ENCODE measurements around the gene EEFSEC. TPM values are rescaled to one million over a fixed set of nuclear protein-coding genes. Genes with fewer than 3 reads are reported as not detected.

Gene EEFSEC
- total and polyA plus RNA-seq, 10 donors = 8.5 to 19.2 (median 14.2) TPM

- Histone ChIP-seq H3K36me3 (peaks cover 0 to 40% (median 0%) of the 10 kb centered on the region in 6 donors), H3K27ac (peak overlapping the region in 6 of 8 donors; percentile 23 to 47 (median 34)), H3K9me3 (no peaks in the 10 kb centered on the region), H3K4me1 (peaks cover 0 to 21% (median 8%) of the 10 kb centered on the region in 6 donors), H3K4me3 (no peak overlapping the region), H3K27me3 (replicated peaks in 1 of 7) (no peaks in the 10 kb centered on the region)
- peak; percentile 28 for DNase-seq
- intact Hi-C loops (cut with DNase I; ENCODE audit: low total_unique reads) = no loop called here
- 70 to 90% (median 80%) methylated on average over 2 to 3 of the region's 3 CpGs for WGBS, 5 donors
- TF ChIP-seq POLR2A (IDR thresholded peaks at IDR 0.05) (no peak), CTCF (IDR thresholded peaks at IDR 0.05 in 8 of 11, conservative IDR thresholded peaks at IDR 0.05 in 3 of 11) (no peak), POLR2AphosphoS5 (IDR thresholded peaks at IDR 0.05) (no peak)
Observed at GRCh38 chr3:128279601-128279880, 126.3 kb downstream of the EEFSEC start.

GRCh38 chr3:128280481-128281052, 127.3 kb downstream of the EEFSEC start:
- Histone ChIP-seq H3K9me3 (no peaks in the 10 kb centered on the region), H3K4me1 (peaks cover 0 to 21% (median 8%) of the 10 kb centered on the region in 6 donors), H3K27ac (peak overlapping the region in 1 of 8 donors; percentile 3), H3K4me3 (no peak overlapping the region), H3K36me3 (peaks cover 0 to 45% (median 0%) of the 10 kb centered on the region in 6 donors), H3K27me3 (replicated peaks in 1 of 7) (no peaks in the 10 kb centered on the region)
- intact Hi-C loops (cut with DNase I; ENCODE audit: low total_unique reads) = no loop called here
- TF ChIP-seq POLR2A (IDR thresholded peaks at IDR 0.05) (no peak), CTCF (IDR thresholded peaks at IDR 0.05 in 8 of 11, conservative IDR thresholded peaks at IDR 0.05 in 3 of 11) (no peak), POLR2AphosphoS5 (IDR thresholded peaks at IDR 0.05) (no peak)
- WGBS, 5 donors = 85 to 95% (median 89%) methylated on average over 8 of the region's 8 CpGs
- peak; percentile 57 for DNase-seq

GRCh38 chr3:128281056-128281455, 127.8 kb downstream of the EEFSEC start:
- peaks cover 0 to 21% (median 8%) of the 10 kb centered on the region in 6 donors for H3K4me1 ChIP-seq
- H3K27me3 ChIP-seq (replicated peaks in 1 of 7) = no peaks in the 10 kb centered on the region
- WGBS, 5 donors = 42 to 96% (median 50%) methylated on average over 2 of the region's 2 CpGs
- DNase-seq = peak; percentile 28
- no peak overlapping the region for H3K27ac ChIP-seq
- TF ChIP-seq CTCF (IDR thresholded peaks at IDR 0.05 in 8 of 11, conservative IDR thresholded peaks at IDR 0.05 in 3 of 11) (no peak), POLR2A (IDR thresholded peaks at IDR 0.05) (no peak), POLR2AphosphoS5 (IDR thresholded peaks at IDR 0.05) (no peak)
- H3K36me3 ChIP-seq = peaks cover 0 to 42% (median 0%) of the 10 kb centered on the region in 6 donors
- intact Hi-C loops (cut with DNase I; ENCODE audit: low total_unique reads) = no loop called here
- no peak overlapping the region for H3K4me3 ChIP-seq
- H3K9me3 ChIP-seq = no peaks in the 10 kb centered on the region

- Histone ChIP-seq H3K9me3 (no peaks in the 10 kb centered on the region), H3K4me1 (peaks cover 0 to 21% (median 8%) of the 10 kb centered on the region in 6 donors), H3K36me3 (peaks cover 0 to 42% (median 0%) of the 10 kb centered on the region in 6 donors), H3K27ac (no peak overlapping the region), H3K27me3 (replicated peaks in 1 of 7) (no peaks in the 10 kb centered on the region), H3K4me3 (no peak overlapping the region)
- intact Hi-C loops (cut with DNase I; ENCODE audit: low total_unique reads) = no loop called here
- 84 to 97% (median 89%) methylated on average over 6 to 11 of the region's 11 CpGs for WGBS, 5 donors
- peak; percentile 56 for DNase-seq
- TF ChIP-seq POLR2AphosphoS5 (IDR thresholded peaks at IDR 0.05) (no peak), CTCF (IDR thresholded peaks at IDR 0.05 in 8 of 11, conservative IDR thresholded peaks at IDR 0.05 in 3 of 11) (no peak), POLR2A (IDR thresholded peaks at IDR 0.05) (no peak)
Observed at GRCh38 chr3:128281461-128282367, 128.4 kb downstream of the EEFSEC start.
